Right forelimb (tissue), 1 donor: ENCODE results near the gene ADGRG4.
"Not testable (repeated sequence)": the region's sequence is repeated elsewhere in the genome, so short reads cannot be mapped to it uniquely, and the experiment has no call there.

Experiments
- DNase-seq: peaks from one replicate; pipeline ENCODE4 v3.0.0-alpha.2; 2018

ADGRG4 gene, protein sequence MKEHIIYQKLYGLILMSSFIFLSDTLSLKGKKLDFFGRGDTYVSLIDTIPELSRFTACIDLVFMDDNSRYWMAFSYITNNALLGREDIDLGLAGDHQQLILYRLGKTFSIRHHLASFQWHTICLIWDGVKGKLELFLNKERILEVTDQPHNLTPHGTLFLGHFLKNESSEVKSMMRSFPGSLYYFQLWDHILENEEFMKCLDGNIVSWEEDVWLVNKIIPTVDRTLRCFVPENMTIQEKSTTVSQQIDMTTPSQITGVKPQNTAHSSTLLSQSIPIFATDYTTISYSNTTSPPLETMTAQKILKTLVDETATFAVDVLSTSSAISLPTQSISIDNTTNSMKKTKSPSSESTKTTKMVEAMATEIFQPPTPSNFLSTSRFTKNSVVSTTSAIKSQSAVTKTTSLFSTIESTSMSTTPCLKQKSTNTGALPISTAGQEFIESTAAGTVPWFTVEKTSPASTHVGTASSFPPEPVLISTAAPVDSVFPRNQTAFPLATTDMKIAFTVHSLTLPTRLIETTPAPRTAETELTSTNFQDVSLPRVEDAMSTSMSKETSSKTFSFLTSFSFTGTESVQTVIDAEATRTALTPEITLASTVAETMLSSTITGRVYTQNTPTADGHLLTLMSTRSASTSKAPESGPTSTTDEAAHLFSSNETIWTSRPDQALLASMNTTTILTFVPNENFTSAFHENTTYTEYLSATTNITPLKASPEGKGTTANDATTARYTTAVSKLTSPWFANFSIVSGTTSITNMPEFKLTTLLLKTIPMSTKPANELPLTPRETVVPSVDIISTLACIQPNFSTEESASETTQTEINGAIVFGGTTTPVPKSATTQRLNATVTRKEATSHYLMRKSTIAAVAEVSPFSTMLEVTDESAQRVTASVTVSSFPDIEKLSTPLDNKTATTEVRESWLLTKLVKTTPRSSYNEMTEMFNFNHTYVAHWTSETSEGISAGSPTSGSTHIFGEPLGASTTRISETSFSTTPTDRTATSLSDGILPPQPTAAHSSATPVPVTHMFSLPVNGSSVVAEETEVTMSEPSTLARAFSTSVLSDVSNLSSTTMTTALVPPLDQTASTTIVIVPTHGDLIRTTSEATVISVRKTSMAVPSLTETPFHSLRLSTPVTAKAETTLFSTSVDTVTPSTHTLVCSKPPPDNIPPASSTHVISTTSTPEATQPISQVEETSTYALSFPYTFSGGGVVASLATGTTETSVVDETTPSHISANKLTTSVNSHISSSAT (N-terminal part only)

GRCh38 chrX:136300721-136301120, at the start of gene ADGRG4:
ADGRG4 (plus strand) TSS chrX:136300963; CDS start chrX:136308778, 7,815 bp downstream.
- DNase-seq, result not testable (repeated sequence)

GRCh38 chrX:136251041-136251991, 49.4 kb upstream of the ADGRG4 start, which contains the start of gene MAP7D3:
MAP7D3 (minus strand) TSS chrX:136251400; CDS start chrX:136251358, 42 bp downstream.
- peak; percentile 73 for DNase-seq

- no peak for DNase-seq
These were observed 45.2 kb upstream of the ADGRG4 start for GRCh38 chrX:136255541-136255940.

DNA sequence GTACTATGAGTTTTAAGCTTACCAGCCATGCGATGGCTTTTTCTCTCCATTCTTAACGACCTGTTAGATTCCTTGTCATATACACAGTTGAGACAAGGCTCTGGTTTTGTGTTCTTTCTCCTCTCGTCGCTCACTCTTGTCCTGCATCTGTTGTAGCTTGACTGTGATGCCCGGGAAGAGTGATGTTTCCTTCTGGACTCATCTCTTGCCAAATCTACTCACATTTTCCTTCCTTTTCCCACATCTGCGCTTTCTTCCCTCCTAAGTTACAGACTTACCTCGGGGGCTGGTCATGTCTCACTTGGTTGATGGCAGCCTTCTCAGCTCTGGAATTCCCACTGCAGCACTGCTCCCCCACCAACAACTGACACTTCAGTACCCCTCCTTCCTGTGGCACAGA, 44.7 kb upstream of the ADGRG4 start:
- no peak for DNase-seq

DNA sequence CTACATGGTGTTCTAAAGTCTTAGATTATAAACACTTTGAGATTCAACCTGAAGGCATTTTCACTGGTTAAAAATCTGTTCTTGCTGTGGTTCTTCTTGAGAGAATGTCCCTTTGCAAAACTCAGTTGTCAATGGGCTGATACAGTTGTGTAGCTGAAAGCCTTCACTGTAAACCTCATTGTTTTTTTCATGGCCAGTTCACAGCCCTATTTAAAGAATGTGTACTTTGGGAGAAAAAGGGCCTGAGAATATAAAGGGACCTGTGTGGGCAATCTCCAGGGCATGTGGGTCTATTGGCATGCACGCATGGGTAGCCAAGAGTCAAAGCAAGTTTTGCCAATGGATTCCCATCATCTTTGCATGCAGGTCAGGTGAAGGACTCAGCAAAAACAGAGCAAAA, 41.8 kb upstream of the ADGRG4 start:
- DNase-seq, result no peak

- DNase-seq, result no peak
These were observed 41.2 kb upstream of the ADGRG4 start for GRCh38 chrX:136259543-136259942.

DNA sequence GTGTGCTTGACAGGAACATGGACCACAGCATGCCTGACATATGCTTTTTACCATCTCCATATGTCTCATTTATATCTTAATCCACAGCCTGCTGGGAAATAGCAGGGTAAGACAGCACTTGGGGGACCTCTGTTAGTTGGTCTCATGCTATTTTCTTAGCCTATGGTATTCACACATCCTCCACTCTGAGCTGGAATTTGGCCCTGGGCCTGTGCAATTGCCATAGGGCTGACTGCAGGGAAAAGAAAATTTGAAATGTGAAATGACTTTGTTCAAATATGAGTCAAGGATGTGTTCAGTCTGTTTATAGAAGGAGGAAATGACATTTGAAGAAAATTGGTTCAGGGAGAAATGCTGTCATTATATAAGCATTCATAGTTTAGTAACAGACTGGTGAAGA, 40.0 kb upstream of the ADGRG4 start:
- peak; percentile 48 for DNase-seq

DNA sequence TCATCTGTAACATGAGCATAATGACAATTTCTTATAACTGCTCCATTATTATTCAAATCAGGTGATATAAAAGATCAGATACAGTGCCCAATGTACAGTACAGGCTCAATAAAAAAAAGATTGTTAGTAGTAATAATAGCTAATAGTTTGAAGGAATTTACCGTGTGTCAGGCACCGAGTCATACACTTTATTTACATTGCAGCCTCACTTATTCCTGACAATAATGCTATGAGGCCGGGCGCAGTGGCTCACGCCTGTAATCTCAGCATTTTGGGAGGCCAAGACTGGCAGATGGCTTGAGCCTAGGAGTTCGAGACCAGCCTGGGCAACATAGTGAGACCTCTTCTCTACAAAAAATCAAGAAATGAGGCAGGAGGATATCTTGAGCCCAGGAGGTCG, 39.4 kb upstream of the ADGRG4 start:
- DNase-seq, result no peak

DNA sequence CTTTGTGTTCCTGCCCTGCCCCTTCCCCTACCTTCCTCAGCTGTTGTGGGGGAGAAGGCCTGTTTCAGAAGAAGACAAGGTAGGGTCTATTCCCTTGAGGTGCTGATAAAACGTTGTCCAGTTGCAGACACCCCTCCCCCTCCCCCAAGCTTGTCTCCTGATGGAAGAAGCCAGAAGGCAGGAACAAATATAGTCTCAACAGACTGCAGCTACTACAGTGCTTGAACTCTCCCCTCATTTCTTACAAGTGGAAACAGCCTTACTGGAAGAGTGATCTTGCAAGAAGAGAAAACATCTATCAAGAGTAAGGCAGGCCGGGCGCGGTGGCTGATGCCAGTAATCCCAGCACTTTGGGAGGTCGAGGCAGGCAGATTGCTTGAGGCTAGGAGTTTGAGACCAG, 38.5 kb upstream of the ADGRG4 start:
- no peak for DNase-seq

DNA sequence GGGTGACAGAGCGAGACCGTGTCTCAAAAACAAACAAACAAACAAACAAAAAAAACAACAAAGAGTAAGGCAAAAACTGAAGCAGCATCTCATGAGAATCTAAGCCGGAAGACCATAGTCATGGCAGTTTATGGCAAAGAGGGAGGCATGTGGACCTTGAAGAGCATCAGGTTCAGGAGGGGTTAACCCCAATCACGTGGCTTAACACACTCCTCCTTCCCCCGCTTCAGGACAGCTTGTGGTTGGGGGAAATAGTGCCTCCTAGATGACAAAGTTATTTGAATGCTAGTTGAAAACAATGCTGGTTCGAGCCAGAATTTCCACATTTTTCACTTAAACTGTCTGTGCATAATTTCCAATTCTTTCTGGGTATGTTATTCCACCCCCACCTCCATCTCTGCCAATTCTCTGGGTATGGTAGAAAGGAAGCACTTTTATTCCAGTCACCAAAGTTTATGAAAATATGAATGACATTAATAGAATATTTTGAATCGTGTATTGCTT, 37.9 kb upstream of the ADGRG4 start:
- DNase-seq, result no peak

DNA sequence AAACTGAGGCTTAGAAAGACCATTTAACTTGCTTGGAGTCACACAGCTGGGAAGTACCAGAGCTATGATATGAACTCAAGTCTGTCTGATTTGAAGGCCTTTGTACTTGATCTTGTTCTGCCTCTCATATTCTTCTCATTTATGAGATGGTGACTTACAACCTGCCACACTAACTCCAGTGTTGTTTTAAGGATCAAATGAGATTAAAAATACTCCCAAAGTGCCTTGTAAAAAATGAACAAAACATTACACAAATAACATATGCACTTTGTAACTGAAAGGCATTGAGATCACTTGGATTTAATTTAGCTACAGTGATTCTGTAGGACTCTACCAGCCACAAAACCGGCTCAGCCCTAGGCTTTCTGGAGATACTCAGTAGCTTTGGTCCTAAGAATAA, 33.9 kb upstream of the ADGRG4 start:
- DNase-seq, result no peak

DNA sequence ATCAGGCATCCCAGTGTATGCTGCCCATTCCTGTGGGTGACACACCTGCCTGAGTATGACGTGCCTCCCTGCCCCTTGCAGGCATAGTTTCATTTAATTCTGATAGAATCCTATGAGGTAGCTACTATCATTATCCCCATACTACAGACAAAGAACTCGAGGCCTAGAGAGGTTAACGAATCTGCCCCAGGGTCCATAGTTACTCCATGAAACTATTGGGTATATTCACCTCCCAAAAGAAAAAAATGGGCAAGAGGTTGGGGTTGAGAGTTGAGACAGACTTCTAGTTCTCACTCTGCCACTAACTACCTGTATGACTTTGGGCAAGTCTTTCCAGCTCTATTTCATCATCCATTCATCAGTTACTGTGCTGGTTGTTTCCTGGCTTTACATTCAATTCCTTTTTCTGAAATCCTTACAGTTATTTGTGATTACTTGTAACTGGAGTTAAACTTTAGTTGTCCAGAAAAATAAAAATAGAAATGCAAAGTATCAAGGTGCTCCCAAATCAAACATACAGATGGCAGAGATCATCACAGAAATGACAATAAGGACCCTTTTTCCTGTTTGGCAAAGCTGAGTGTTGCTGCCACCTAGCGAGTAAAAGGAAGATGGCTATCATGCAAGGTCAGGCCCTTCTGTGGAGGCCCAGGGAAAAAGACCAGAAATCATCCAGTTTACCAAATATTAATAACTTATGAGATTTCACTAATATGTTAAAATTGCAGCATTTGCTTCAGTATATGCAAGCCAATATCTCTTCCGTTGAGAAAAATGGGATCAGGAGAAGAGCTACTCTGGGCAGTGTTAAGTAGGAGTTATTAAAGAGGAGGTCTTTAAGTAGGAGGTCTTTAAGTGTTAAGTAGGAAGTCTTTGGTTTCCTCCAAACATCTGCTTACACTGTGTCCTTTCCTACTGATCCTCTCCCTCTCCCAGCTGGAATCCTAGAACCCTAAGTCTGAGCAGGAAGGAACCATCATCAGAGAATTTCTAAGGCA, 32.4 kb upstream of the ADGRG4 start:
- DNase-seq, result no peak

GRCh38 chrX:136269921-136270320, 30.8 kb upstream of the ADGRG4 start:
- DNase-seq, result no peak

- no peak for DNase-seq
These were observed 29.5 kb upstream of the ADGRG4 start for GRCh38 chrX:136271300-136271699.

DNA sequence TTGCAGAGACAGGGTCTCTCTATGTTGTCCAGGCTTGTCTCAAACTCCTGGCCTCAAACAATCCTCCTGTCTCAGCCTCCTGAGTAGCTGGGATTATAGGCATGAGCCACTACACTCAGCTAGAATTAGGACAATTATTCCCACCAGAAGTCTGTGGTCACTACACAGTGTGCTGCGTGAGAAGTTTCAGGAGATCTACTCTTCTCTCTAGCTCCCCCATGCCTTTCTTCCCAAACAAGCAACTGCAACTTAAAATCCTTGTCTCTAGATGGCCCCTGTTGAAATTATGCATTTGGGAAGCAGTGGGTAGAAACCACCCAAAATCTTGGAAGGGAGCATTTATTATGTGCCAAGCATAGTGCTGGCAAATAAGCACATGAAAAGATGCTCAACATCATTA, 28.4 kb upstream of the ADGRG4 start:
- no peak for DNase-seq

DNA sequence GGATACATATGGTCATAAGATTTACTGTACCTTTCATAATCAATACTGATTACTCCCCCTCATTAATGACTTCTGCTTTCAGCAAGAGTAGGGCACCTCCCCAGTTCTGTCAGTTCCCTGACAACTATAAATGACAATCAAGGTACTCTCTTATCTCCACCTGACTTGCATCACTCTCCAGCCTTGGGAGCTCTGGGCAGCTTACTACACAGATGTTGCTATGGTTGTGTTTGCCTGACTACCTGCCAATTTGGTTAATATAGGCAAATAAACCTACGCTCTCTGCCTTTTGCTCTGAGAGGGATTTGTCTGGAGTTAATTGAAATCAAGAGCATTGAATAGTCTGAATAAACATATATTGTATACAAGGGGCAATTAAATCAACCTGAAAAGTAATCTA, 26.8 kb upstream of the ADGRG4 start:
- DNase-seq, result no peak

GRCh38 chrX:136275553-136275952, 25.2 kb upstream of the ADGRG4 start:
- no peak for DNase-seq

- not testable (repeated sequence) for DNase-seq
These were observed 14.4 kb upstream of the ADGRG4 start for GRCh38 chrX:136286375-136286774.

GRCh38 chrX:136291824-136292223, 8.9 kb upstream of the ADGRG4 start:
- no peak for DNase-seq

- no peak for DNase-seq
These were observed 8.1 kb upstream of the ADGRG4 start for GRCh38 chrX:136292656-136293055.
